ENCODE measurements around the gene MED16. TPM values are rescaled to one million over a fixed set of nuclear protein-coding genes. Genes with fewer than 3 reads are reported as not detected.
"Not testable (repeated sequence)": the region's sequence is repeated elsewhere in the genome, so short reads cannot be mapped to it uniquely, and the experiment has no call there.

Gene MED16
- total RNA-seq, 1 donor from 2014 or later = 28.8 TPM

- no peak for DNase-seq (ENCODE audit: low spot score)
Observed at GRCh38 chr19:840519-841206, 52.3 kb downstream of the MED16 start, which contains the start of gene PRTN3. PRTN3 (plus strand) TSS chr19:840999; CDS start chr19:841009, 10 bp downstream.

- DNase-seq (ENCODE audit: low spot score) = no peak
Observed at GRCh38 chr19:835210-835810, 57.7 kb downstream of the MED16 start.

GRCh38 chr19:834216-834615, 58.8 kb downstream of the MED16 start:
- no peak for DNase-seq (ENCODE audit: low spot score)

- DNase-seq (ENCODE audit: low spot score) = no peak
Observed at GRCh38 chr19:831407-832369, 61.3 kb downstream of the MED16 start.

GRCh38 chr19:829129-829758, 63.7 kb downstream of the MED16 start:
- no peak for DNase-seq (ENCODE audit: low spot score)

- no peak for DNase-seq (ENCODE audit: low spot score)
Observed at GRCh38 chr19:827710-828321, 65.2 kb downstream of the MED16 start, which contains the start of gene AZU1. AZU1 (plus strand) TSS chr19:827837; CDS start chr19:827847, 10 bp downstream.

GRCh38 chr19:827314-827709, 65.7 kb downstream of the MED16 start:
- no peak for DNase-seq (ENCODE audit: low spot score)

GRCh38 chr19:825897-826644, 66.9 kb downstream of the MED16 start:
- DNase-seq (ENCODE audit: low spot score) = no peak

- DNase-seq (ENCODE audit: low spot score) = no peak
Observed at GRCh38 chr19:824885-825284, 68.1 kb downstream of the MED16 start.

GRCh38 chr19:823565-824121, 69.3 kb downstream of the MED16 start:
- DNase-seq (ENCODE audit: low spot score) = no peak

- DNase-seq (ENCODE audit: low spot score) = no peak
Observed at GRCh38 chr19:821825-822503, 71.0 kb downstream of the MED16 start, which contains the start of gene PLPPR3. PLPPR3 (minus strand) TSS chr19:821955; CDS start chr19:821559, 396 bp downstream.

- DNase-seq (ENCODE audit: low spot score) = no peak
Observed at GRCh38 chr19:821231-821824, 71.7 kb downstream of the MED16 start.

GRCh38 chr19:820212-820611, 72.8 kb downstream of the MED16 start:
- DNase-seq (ENCODE audit: low spot score) = not testable (repeated sequence)

Other genes with a start within 250 kb of the MED16 start
- gene RNF126, start 230.0 kb downstream of the MED16 start, total RNA-seq = 37.3 TPM
- gene FSTL3, start 216.8 kb downstream of the MED16 start, total RNA-seq = 193 TPM
- gene PRSS57, start 197.7 kb downstream of the MED16 start, total RNA-seq = not detected
- gene PALM, start 184.3 kb downstream of the MED16 start, total RNA-seq = 212 TPM
- 0.67 TPM for gene MISP, start 142.1 kb downstream of the MED16 start, total RNA-seq
- 236 TPM for gene PTBP1, start 95.7 kb downstream of the MED16 start, total RNA-seq
- gene PLPPR3, start 71.2 kb downstream of the MED16 start, total RNA-seq = not detected
- 0.39 TPM for gene AZU1, start 65.3 kb downstream of the MED16 start, total RNA-seq
- 0.32 TPM for gene PRTN3, start 52.2 kb downstream of the MED16 start, total RNA-seq
- gene ELANE, start 40.9 kb downstream of the MED16 start, total RNA-seq = 1.3 TPM
- 1,010 TPM for gene CFD, start 33.5 kb downstream of the MED16 start, total RNA-seq
- not detected for gene RNU6-9, start 297 bp upstream of the MED16 start, total RNA-seq
- 48.2 TPM for gene R3HDM4, start 20.0 kb upstream of the MED16 start, total RNA-seq
- gene KISS1R, start 24.1 kb upstream of the MED16 start, total RNA-seq = not detected
- 19.5 TPM for gene ARID3A, start 32.8 kb upstream of the MED16 start, total RNA-seq
- 20.6 TPM for gene WDR18, start 91.2 kb upstream of the MED16 start, total RNA-seq
- gene GRIN3B, start 107.2 kb upstream of the MED16 start, total RNA-seq = 0.16 TPM
- 143 TPM for gene TMEM259, start 127.9 kb upstream of the MED16 start, total RNA-seq
- not detected for gene RNU6-2, start 128.3 kb upstream of the MED16 start, total RNA-seq
- gene CNN2, start 133.4 kb upstream of the MED16 start, total RNA-seq = 124 TPM
- 19.9 TPM for gene ABCA7, start 146.9 kb upstream of the MED16 start, total RNA-seq
- gene ARHGAP45, start 174.0 kb upstream of the MED16 start, total RNA-seq = 25.5 TPM
- gene POLR2E, start 202.2 kb upstream of the MED16 start, total RNA-seq = 205 TPM
- 920 TPM for gene GPX4, start 210.8 kb upstream of the MED16 start, total RNA-seq

Data from mesenteric fat pad (tissue), 1 donor.